ENCODE results near the gene ACKR1. TPM values are rescaled to one million over a fixed set of nuclear protein-coding genes. Genes with fewer than 3 reads are reported as not detected.
A peak's percentile ranks its signal among the peaks of the same experiment; 100 is the strongest.

ACKR1 gene
- 10.3 TPM for total RNA-seq

- DNase-seq = no peak
These were observed at the start of gene ACKR1 for GRCh38 chr1:159204161-159205141. TSS of gene ACKR1 (plus strand) at chr1:159204875. CDS start at chr1:159204960, 85 bp downstream.

- DNase-seq = peak; percentile 91
These were observed 43.5 kb upstream of the ACKR1 start for GRCh38 chr1:159161001-159161718.

GRCh38 chr1:159161719-159162026 lies 43.0 kb upstream of the ACKR1 start:
- no peak for DNase-seq

GRCh38 chr1:159162516-159163265 lies 42.0 kb upstream of the ACKR1 start:
- DNase-seq = no peak

GRCh38 chr1:159163614-159164228 lies 41.0 kb upstream of the ACKR1 start:
- no peak for DNase-seq

- DNase-seq = no peak
These were observed 36.6 kb upstream of the ACKR1 start for GRCh38 chr1:159168043-159168442.

- DNase-seq = no peak
These were observed 34.0 kb upstream of the ACKR1 start for GRCh38 chr1:159170639-159171038.

- no peak for DNase-seq
These were observed 33.4 kb upstream of the ACKR1 start, which contains the start of gene CADM3 for GRCh38 chr1:159171254-159171687. TSS of gene CADM3 (plus strand) at chr1:159171615. CDS start at chr1:159171766, 151 bp downstream.

- no peak for DNase-seq
These were observed 32.8 kb upstream of the ACKR1 start for GRCh38 chr1:159171688-159172501.

GRCh38 chr1:159172614-159173291 lies 31.9 kb upstream of the ACKR1 start:
- DNase-seq = no peak

GRCh38 chr1:159173320-159173719 lies 31.4 kb upstream of the ACKR1 start:
- DNase-seq = no peak

- DNase-seq = no peak
These were observed 29.1 kb upstream of the ACKR1 start for GRCh38 chr1:159175571-159175970.

- DNase-seq = peak; percentile 91
These were observed 27.3 kb upstream of the ACKR1 start for GRCh38 chr1:159177272-159177907.

- no peak for DNase-seq
These were observed 24.8 kb upstream of the ACKR1 start for GRCh38 chr1:159179906-159180305.

GRCh38 chr1:159180516-159180915 lies 24.2 kb upstream of the ACKR1 start:
- DNase-seq = no peak

- no peak for DNase-seq
These were observed 23.2 kb upstream of the ACKR1 start for GRCh38 chr1:159181328-159182024.

GRCh38 chr1:159184201-159184600 lies 20.5 kb upstream of the ACKR1 start:
- DNase-seq = no peak

GRCh38 chr1:159185121-159185520 lies 19.6 kb upstream of the ACKR1 start:
- no peak for DNase-seq

GRCh38 chr1:159187033-159187432 lies 17.6 kb upstream of the ACKR1 start:
- no peak for DNase-seq

All from tongue (tissue), 2 donors.